HepG2 (cell line): ENCODE results near the gene RAP2A. TPM values are rescaled to one million over a fixed set of nuclear protein-coding genes. Genes with fewer than 3 reads are reported as not detected.

Source experiments
- KDM1A ChIP-seq: IDR thresholded peaks from 2 replicates; pipeline ENCODE4 v1.6.1; 2016; ENCODE audit warnings: missing compliant biosample characterization
- MAZ ChIP-seq, 2 experiments: sonication (generic) in 1 of 2; formaldehyde crosslinking in 1 of 2; IDR thresholded peaks; 2 replicates each; pipeline versions ENCODE4 v1.5.0 to v1.6.1; 2012 to 2020; ENCODE audit warnings: low read depth in 2 of 2, mild to moderate bottlenecking in 2 of 2, borderline replicate concordance in 1 of 2, improper control_type of control experiment in 1 of 2, low read length in 1 of 2, missing genetic modification reagents in 1 of 2, moderate library complexity in 1 of 2
- MIER2 ChIP-seq: IDR thresholded peaks from 2 replicates; pipeline ENCODE4 v1.6.1; 2016; ENCODE audit warnings: missing biosample characterization, missing genetic modification reagents
- NCOA2 ChIP-seq: sonication (generic); formaldehyde crosslinking; IDR thresholded peaks from 2 replicates; pipeline ENCODE4 v1.8.0; 2022; ENCODE audit warnings: inconsistent platforms
- NFE2L1 ChIP-seq: sonication (generic); formaldehyde crosslinking; IDR thresholded peaks from 2 replicates; pipeline ENCODE4 v1.4.0; 2020; ENCODE audit warnings: missing genetic modification reagents, mild to moderate bottlenecking, borderline replicate concordance
- SALL2 ChIP-seq: sonication (generic); formaldehyde crosslinking; IDR thresholded peaks from 2 replicates; pipeline ENCODE4 v1.8.1; 2023; ENCODE audit warnings: mild to moderate bottlenecking, missing genetic modification reagents, inconsistent platforms
- SIN3B ChIP-seq: fragments of 150-350 bp; IDR thresholded peaks from 2 replicates; pipeline ENCODE4 v1.6.1; 2014; ENCODE audit warnings: low read length
- polyA plus RNA-seq, 8 experiments: library from polyadenylated mRNA; depleted of rRNA in 3 of 8; stranded (reverse) in 7 of 8; unstranded in 1 of 8; fragments of >200 nt; fragmentation: Illumina TruSeq in 4 of 8; extraction: Trizol in 4 of 8; gene quantifications; 2 replicates each; pipeline versions ENCODE4 v1.2.1 to v1.2.3, GENCODE V29; 2011 to 2016; ENCODE audit warnings: low read depth in 4 of 8, missing spikeins in 1 of 8, mixed read lengths in 1 of 8; ENCODE audit not compliant: insufficient read depth in 1 of 8
- total RNA-seq, 5 experiments: library from RNA; depleted of rRNA; stranded (reverse); fragments of >200 nt; fragmentation: Illumina TruSeq; extraction: Trizol; gene quantifications; 2 replicates each; pipeline ENCODE4 v1.2.3, GENCODE V29; 2016; ENCODE audit warnings: low read depth in 1 of 5
- TF ChIP-seq, protein P1 (sequence below): sonication (generic); formaldehyde crosslinking; IDR thresholded peaks from 2 replicates; pipeline ENCODE4 v1.8.0; 2022; ENCODE audit warnings: low read depth, missing genetic modification reagents
- TF ChIP-seq, protein P2 (sequence below): IDR thresholded peaks from 2 replicates; pipeline ENCODE4 v1.6.1; 2012; ENCODE audit warnings: inconsistent platforms
- TF ChIP-seq, protein P3 (sequence below), 2 experiments: sonication (generic) in 1 of 2; formaldehyde crosslinking in 1 of 2; IDR thresholded peaks; 2 replicates each; pipeline versions ENCODE4 v1.4.0 to v1.6.1; 2018 to 2020; ENCODE audit warnings: missing genetic modification reagents in 2 of 2, borderline replicate concordance in 1 of 2, low read depth in 1 of 2, mild to moderate bottlenecking in 1 of 2, missing biosample characterization in 1 of 2
- TF ChIP-seq, protein P4 (sequence below): sonication (generic); IDR thresholded peaks from 2 replicates; pipeline ENCODE4 v1.6.1; 2016; ENCODE audit warnings: low read depth, borderline replicate concordance
- TF ChIP-seq, protein P5 (sequence below): sonication (generic); formaldehyde crosslinking; IDR thresholded peaks from 2 replicates; pipeline ENCODE4 v1.5.0; 2020; ENCODE audit warnings: mild to moderate bottlenecking, missing genetic modification reagents, moderate library complexity
- TF ChIP-seq, protein P6 (sequence below): sonication (generic); formaldehyde crosslinking; IDR thresholded peaks from 2 replicates; pipeline ENCODE4 v1.5.0; 2020; ENCODE audit warnings: mild to moderate bottlenecking, missing genetic modification reagents
- TF ChIP-seq, protein P7 (sequence below): sonication (generic); formaldehyde crosslinking; IDR thresholded peaks from 2 replicates; pipeline ENCODE4 v1.4.0; 2020; ENCODE audit warnings: missing genetic modification reagents, mild to moderate bottlenecking, borderline replicate concordance
- TF ChIP-seq, protein P8 (sequence below): sonication (generic); formaldehyde crosslinking; IDR thresholded peaks from 2 replicates; pipeline ENCODE4 v1.5.0; 2020; ENCODE audit warnings: mild to moderate bottlenecking, low read depth, missing genetic modification reagents, borderline replicate concordance

RAP2A gene
- total and polyA plus RNA-seq, 2 of the 13 experiments (the other 11 are each of a cell fraction or from before 2014, with no cell fraction given) = 9.9 to 23.1 TPM

DNA sequence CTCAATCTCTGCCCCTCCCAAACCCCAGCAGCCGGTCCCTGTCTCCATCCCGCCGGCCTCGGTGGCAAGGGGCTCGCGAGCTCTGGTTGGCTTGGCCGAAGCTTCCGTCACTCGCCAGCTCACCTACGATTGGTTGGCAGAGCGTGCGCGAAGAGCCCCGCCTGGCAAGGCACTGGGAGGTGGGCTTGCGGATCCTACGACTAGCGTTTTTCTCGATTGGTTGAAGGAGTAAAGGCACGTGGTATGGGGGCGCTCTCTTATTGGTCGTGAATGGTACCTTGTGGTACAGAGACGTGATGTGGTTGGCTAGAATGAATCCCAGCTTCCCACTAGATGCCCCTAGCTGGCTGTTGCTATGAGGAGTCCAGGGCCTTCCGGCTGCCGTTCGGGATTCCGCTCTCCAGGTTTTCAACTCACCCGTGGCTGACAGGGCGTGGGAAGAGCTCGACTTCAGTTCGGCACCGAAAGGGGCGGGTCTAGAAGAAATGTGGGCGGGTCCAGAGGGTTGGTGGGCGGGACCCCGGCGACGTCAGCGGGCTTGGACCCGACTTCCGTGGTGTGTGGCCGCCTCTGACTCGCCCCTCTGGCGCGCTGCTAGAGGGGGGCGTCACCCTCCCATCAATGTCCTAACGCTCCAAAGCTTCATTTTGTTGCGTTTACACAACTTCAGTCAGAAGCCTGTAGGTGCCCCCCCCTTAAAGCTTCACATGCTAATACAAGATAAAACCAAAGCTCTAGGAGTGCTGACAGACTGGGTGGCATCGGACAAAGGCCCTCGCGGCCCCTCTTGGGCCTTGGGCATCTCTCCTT lies 847 bp upstream of the RAP2A start (continued):
- TF ChIP-seq, protein P1, sequence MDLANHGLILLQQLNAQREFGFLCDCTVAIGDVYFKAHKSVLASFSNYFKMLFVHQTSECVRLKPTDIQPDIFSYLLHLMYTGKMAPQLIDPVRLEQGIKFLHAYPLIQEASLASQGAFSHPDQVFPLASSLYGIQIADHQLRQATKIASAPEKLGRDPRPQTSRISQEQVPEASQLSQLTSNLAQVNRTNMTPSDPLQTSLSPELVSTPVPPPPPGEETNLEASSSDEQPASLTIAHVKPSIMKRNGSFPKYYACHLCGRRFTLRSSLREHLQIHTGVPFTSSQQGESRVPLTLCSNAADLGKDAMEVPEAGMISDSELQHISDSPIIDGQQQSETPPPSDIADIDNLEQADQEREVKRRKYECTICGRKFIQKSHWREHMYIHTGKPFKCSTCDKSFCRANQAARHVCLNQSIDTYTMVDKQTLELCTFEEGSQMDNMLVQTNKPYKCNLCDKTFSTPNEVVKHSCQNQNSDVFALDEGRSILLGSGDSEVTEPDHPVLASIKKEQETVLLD (CRISPR knock-in tag) = peak; percentile 81; the same call in 1 of the 2 replicates
- TF ChIP-seq MAZ (IDR thresholded peaks at IDR 0.05; ENCODE audit: borderline replicate concordance, low read depth, low read length) (0 out of 2 replicates have a peak, but pooled peaks have one; percentile 54), MAZ (CRISPR knock-in tag; IDR thresholded peaks at IDR 0.05; ENCODE audit: low read depth) (peak; percentile 87), SIN3B (no peak), MIER2 (CRISPR knock-in tag) (no peak), NCOA2 (CRISPR knock-in tag) (0 out of 2 replicates have a peak, but pooled peaks have one; percentile 23), KDM1A (CRISPR knock-in tag) (0 out of 2 replicates have a peak, but pooled peaks have one; percentile 5), NFE2L1 (CRISPR knock-in tag) (no peak), SALL2 (CRISPR knock-in tag) (peak; percentile 65; the same call in 1 of the 2 replicates)
- TF ChIP-seq, protein P2, sequence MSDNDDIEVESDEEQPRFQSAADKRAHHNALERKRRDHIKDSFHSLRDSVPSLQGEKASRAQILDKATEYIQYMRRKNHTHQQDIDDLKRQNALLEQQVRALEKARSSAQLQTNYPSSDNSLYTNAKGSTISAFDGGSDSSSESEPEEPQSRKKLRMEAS = peak; percentile 47; the same call in 1 of the 2 replicates
- TF ChIP-seq, protein P3, sequence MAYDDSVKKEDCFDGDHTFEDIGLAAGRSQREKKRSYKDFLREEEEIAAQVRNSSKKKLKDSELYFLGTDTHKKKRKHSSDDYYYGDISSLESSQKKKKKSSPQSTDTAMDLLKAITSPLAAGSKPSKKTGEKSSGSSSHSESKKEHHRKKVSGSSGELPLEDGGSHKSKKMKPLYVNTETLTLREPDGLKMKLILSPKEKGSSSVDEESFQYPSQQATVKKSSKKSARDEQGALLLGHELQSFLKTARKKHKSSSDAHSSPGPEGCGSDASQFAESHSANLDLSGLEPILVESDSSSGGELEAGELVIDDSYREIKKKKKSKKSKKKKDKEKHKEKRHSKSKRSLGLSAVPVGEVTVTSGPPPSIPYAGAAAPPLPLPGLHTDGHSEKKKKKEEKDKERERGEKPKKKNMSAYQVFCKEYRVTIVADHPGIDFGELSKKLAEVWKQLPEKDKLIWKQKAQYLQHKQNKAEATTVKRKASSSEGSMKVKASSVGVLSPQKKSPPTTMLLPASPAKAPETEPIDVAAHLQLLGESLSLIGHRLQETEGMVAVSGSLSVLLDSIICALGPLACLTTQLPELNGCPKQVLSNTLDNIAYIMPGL (CRISPR knock-in tag; IDR thresholded peaks at IDR 0.05; ENCODE audit: borderline replicate concordance in 1 of 2, low read depth in 1 of 2) = peak in 1 of 2 experiments; percentile 56; a peak in 2 of 4 replicates
- TF ChIP-seq, protein P4, sequence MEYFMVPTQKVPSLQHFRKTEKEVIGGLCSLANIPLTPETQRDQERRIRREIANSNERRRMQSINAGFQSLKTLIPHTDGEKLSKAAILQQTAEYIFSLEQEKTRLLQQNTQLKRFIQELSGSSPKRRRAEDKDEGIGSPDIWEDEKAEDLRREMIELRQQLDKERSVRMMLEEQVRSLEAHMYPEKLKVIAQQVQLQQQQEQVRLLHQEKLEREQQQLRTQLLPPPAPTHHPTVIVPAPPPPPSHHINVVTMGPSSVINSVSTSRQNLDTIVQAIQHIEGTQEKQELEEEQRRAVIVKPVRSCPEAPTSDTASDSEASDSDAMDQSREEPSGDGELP = peak; percentile 21; the same call in 1 of the 2 replicates
- TF ChIP-seq, protein P5, sequence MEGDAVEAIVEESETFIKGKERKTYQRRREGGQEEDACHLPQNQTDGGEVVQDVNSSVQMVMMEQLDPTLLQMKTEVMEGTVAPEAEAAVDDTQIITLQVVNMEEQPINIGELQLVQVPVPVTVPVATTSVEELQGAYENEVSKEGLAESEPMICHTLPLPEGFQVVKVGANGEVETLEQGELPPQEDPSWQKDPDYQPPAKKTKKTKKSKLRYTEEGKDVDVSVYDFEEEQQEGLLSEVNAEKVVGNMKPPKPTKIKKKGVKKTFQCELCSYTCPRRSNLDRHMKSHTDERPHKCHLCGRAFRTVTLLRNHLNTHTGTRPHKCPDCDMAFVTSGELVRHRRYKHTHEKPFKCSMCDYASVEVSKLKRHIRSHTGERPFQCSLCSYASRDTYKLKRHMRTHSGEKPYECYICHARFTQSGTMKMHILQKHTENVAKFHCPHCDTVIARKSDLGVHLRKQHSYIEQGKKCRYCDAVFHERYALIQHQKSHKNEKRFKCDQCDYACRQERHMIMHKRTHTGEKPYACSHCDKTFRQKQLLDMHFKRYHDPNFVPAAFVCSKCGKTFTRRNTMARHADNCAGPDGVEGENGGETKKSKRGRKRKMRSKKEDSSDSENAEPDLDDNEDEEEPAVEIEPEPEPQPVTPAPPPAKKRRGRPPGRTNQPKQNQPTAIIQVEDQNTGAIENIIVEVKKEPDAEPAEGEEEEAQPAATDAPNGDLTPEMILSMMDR (CRISPR knock-in tag) = peak; percentile 26
- TF ChIP-seq, protein P6, sequence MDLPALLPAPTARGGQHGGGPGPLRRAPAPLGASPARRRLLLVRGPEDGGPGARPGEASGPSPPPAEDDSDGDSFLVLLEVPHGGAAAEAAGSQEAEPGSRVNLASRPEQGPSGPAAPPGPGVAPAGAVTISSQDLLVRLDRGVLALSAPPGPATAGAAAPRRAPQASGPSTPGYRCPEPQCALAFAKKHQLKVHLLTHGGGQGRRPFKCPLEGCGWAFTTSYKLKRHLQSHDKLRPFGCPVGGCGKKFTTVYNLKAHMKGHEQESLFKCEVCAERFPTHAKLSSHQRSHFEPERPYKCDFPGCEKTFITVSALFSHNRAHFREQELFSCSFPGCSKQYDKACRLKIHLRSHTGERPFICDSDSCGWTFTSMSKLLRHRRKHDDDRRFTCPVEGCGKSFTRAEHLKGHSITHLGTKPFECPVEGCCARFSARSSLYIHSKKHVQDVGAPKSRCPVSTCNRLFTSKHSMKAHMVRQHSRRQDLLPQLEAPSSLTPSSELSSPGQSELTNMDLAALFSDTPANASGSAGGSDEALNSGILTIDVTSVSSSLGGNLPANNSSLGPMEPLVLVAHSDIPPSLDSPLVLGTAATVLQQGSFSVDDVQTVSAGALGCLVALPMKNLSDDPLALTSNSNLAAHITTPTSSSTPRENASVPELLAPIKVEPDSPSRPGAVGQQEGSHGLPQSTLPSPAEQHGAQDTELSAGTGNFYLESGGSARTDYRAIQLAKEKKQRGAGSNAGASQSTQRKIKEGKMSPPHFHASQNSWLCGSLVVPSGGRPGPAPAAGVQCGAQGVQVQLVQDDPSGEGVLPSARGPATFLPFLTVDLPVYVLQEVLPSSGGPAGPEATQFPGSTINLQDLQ (CRISPR knock-in tag) = no peak
- TF ChIP-seq, protein P7, sequence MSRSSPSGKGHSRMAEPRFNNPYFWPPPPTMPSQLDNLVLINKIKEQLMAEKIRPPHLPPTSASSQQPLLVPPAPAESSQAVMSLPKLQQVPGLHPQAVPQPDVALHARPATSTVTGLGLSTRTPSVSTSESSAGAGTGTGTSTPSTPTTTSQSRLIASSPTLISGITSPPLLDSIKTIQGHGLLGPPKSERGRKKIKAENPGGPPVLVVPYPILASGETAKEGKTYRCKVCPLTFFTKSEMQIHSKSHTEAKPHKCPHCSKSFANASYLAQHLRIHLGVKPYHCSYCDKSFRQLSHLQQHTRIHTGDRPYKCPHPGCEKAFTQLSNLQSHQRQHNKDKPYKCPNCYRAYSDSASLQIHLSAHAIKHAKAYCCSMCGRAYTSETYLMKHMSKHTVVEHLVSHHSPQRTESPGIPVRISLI (CRISPR knock-in tag) = no peak
- TF ChIP-seq, protein P8, sequence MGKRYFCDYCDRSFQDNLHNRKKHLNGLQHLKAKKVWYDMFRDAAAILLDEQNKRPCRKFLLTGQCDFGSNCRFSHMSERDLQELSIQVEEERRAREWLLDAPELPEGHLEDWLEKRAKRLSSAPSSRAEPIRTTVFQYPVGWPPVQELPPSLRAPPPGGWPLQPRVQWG (CRISPR knock-in tag) = no peak
